Endodermal cell (in vitro differentiated cells): ENCODE measurements around the gene CPNE6. TPM values are rescaled to one million over a fixed set of nuclear protein-coding genes. Genes with fewer than 3 reads are reported as not detected.
"Not testable (repeated sequence)": the region's sequence is repeated elsewhere in the genome, so short reads cannot be mapped to it uniquely, and the experiment has no call there.

Experiments used
- DNase-seq: peaks from one replicate; pipeline ENCODE4 v3.0.0-alpha.2; 2017
- H3K27ac ChIP-seq: 2 replicates; pipeline ENCODE4 v1.5.1; 2013; ENCODE audit warnings: mild to moderate bottlenecking, low read depth, low read length, moderate library complexity
- H3K27me3 ChIP-seq: 2 replicates; pipeline ENCODE4 v1.6.1; 2013; ENCODE audit warnings: mild to moderate bottlenecking, low read length, moderate library complexity; ENCODE audit not compliant: insufficient read depth, control insufficient read depth, poor library complexity, severe bottlenecking
- H3K36me3 ChIP-seq: 2 replicates; pipeline ENCODE4 v1.7.0; 2013; ENCODE audit warnings: mild to moderate bottlenecking, low read length, moderate library complexity; ENCODE audit not compliant: control insufficient read depth, insufficient read depth
- H3K4me1 ChIP-seq: one replicate; pipeline ENCODE4 v1.7.0; 2013; ENCODE audit warnings: low read length; ENCODE audit not compliant: control insufficient read depth, insufficient read depth
- H3K4me3 ChIP-seq: 2 replicates; pipeline ENCODE4 v1.5.1; 2013; ENCODE audit warnings: mild to moderate bottlenecking, low read length, moderate library complexity
- H3K9ac ChIP-seq: 2 replicates; pipeline ENCODE4 v1.6.1; 2013; ENCODE audit warnings: mild to moderate bottlenecking, low read length, moderate library complexity; ENCODE audit not compliant: poor library complexity, severe bottlenecking; ENCODE audit errors: extremely low read depth
- H3K9me3 ChIP-seq: 2 replicates; pipeline ENCODE4 v1.6.1; 2013; ENCODE audit warnings: mild to moderate bottlenecking, low read length, moderate library complexity; ENCODE audit not compliant: control insufficient read depth
- H3K27ac Mint-ChIP-seq: 2 replicates; pipeline ENCODE4 v1.8.0; 2020; ENCODE audit warnings: mixed read lengths
- H3K27me3 Mint-ChIP-seq: 2 replicates; pipeline ENCODE4 v1.8.0; 2021; ENCODE audit warnings: mild to moderate bottlenecking, mixed read lengths; ENCODE audit not compliant: insufficient read depth
- H3K36me3 Mint-ChIP-seq: 2 replicates; pipeline ENCODE4 v1.8.0; 2020; ENCODE audit warnings: low read depth, mixed read lengths
- H3K4me1 Mint-ChIP-seq: 2 replicates; pipeline ENCODE4 v1.8.0; 2020; ENCODE audit warnings: mixed read lengths
- H3K4me3 Mint-ChIP-seq: 2 replicates; pipeline ENCODE4 v1.8.0; 2020; ENCODE audit warnings: mild to moderate bottlenecking, moderate library complexity, mixed read lengths
- H3K9me3 Mint-ChIP-seq: 2 replicates; pipeline ENCODE4 v1.8.0; 2020; ENCODE audit warnings: mild to moderate bottlenecking, mixed read lengths
- CTCF ChIP-seq: fragments of 200-600 bp; sonication (generic); conservative IDR thresholded peaks from 2 replicates; pipeline ENCODE4 v1.5.0; 2021; ENCODE audit warnings: antibody characterized with exemption, mild to moderate bottlenecking
- WGBS, 2 experiments: methylation state at CpG; one replicate each; pipeline versions ENCODE4 v1.1.5 to v1.1.7; 2013; ENCODE audit warnings: missing lambda C conversion rate in 2 of 2, mixed read lengths in 1 of 2; ENCODE audit not compliant: insufficient coverage in 1 of 2, insufficient read length in 1 of 2; 5-methylcytosine and 5-hydroxymethylcytosine counted together
- total RNA-seq, 2 donors: library from RNA; stranded (reverse); fragmentation: NEBNext Ultra II Directional in 1 of 2; extraction: Animal tissue kit (Norgen Biotek cat#: 25700) in 1 of 2; gene quantifications; 2 replicates in 1 of 2; 3 replicates in 1 of 2; pipeline ENCODE4 v1.2.1, GENCODE V29; 2021

The CPNE6 gene
- total RNA-seq, 2 donors from 2014 or later, result not detected

DNA sequence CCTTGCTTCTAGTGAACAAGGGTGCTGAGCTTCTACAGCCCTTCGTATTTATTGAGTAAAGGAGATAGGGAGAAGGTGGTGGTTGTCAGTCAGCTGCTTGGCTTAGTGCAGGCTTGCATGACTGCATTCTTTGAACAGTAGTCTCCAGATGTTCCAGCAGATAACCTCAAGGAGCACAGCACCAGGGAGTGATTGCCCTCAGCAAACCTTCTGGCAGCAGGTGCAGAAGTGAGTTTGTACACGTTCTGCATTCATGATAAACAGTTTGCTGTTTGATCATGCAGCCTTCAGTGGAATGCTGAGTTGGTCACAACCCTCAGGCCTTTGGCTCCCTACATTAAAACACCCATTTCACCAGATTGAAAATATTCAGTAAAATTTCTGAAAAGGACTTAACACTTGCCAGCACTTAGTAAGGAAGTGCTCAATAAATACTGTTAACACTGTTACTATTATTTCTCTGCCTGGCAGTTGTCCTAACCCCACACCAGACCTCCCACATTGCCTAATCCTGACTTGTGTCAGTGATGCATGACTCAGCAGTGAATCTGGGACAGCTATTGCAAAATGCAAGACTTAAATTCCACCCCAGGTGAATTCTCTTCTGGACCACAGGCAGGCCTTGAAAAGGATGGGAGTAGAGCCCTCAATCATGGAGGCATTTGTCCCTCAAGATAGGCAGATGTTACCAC, 38.5 kb upstream of the CPNE6 start:
- H3K27me3 Mint-ChIP-seq, result peaks cover 19% of the 10 kb centered on the region
- H3K9me3 Mint-ChIP-seq, result peaks cover 46% of the 10 kb centered on the region
- no peak overlapping the region for H3K27ac ChIP-seq
- H3K36me3 ChIP-seq, result no peaks in the 10 kb centered on the region
- no peak overlapping the region for H3K27ac Mint-ChIP-seq
- no peaks in the 10 kb centered on the region for H3K4me1 ChIP-seq
- H3K27me3 ChIP-seq, result no peaks in the 10 kb centered on the region
- H3K4me3 Mint-ChIP-seq, result no peak overlapping the region
- no peak overlapping the region for H3K4me3 ChIP-seq
- TF ChIP-seq CTCF, result no peak
- no peaks in the 10 kb centered on the region for H3K36me3 Mint-ChIP-seq
- H3K4me1 Mint-ChIP-seq, result peaks cover 7% of the 10 kb centered on the region
- no peak overlapping the region for H3K9ac ChIP-seq
- 86 to 100% methylated on average over 2 of the region's 2 CpGs for WGBS, 2 experiments
- DNase-seq, result no peak
- H3K9me3 ChIP-seq, result peaks cover 11% of the 10 kb centered on the region

GRCh38 chr14:24035769-24036168, 35.6 kb upstream of the CPNE6 start:
- 70 to 83% methylated on average over 1 to 2 of the region's 4 CpGs for WGBS, 2 experiments
- not testable (repeated sequence) for H3K36me3 ChIP-seq, DNase-seq, H3K27ac ChIP-seq, H3K27me3 ChIP-seq, H3K9ac ChIP-seq, H3K27me3 Mint-ChIP-seq, H3K4me1 ChIP-seq, H3K4me1 Mint-ChIP-seq, H3K36me3 Mint-ChIP-seq
- H3K4me3 ChIP-seq, result peak overlapping the region; percentile 87
- Mint-ChIP-seq H3K27ac (peak overlapping the region; percentile 64), H3K4me3 (peak overlapping the region; percentile 78), H3K9me3 (peaks cover 30% of the 10 kb centered on the region)
- TF ChIP-seq CTCF, result peak; percentile 54
- peaks cover 11% of the 10 kb centered on the region for H3K9me3 ChIP-seq

DNA sequence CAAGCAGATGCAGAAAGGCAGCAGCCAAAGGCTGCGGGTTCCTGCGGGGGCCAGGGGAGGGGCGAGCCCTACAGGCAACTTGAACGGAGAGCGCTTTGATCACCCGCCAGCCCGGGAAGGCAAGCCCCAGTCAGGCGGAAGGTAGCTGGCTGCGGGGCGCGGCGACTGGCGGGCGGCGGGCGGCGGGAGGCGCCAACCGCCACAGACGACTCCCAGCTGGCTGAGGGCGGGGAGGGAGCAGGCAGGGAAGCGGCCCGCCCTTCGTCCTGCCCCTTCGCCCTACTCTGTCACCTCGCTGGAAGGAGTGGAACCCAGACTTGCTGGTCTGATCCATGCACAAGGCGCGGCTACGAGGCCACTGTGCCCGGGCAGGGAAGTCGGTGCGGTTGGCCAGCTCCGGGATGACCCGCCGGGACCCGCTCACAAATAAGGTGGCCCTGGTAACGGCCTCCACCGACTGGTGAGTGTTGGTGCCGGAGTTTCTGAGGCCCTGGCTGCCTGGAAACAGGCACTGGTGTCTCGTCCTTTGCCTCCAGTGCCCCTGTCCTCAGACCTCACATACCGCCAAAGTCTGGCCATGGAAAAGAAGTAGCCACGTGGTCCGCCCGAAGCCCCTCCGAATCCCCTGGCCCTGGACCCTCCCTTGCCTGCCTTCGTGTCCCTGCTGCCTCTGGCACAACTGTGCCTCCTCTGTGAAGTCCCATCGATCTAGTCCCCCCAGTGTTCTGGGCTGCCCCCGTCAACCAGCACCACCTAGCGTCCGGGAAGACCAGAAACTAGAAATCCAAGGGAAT, 35.0 kb upstream of the CPNE6 start:
- Mint-ChIP-seq H3K4me3 (peak overlapping the region; percentile 78), H3K4me1 (peaks cover 7% of the 10 kb centered on the region), H3K9me3 (peaks cover 24% of the 10 kb centered on the region), H3K27ac (peak overlapping the region; percentile 85), H3K27me3 (peaks cover 6% of the 10 kb centered on the region), H3K36me3 (no peaks in the 10 kb centered on the region)
- Histone ChIP-seq H3K4me1 (no peaks in the 10 kb centered on the region), H3K36me3 (no peaks in the 10 kb centered on the region), H3K9ac (peak overlapping the region; percentile 53), H3K9me3 (peaks cover 11% of the 10 kb centered on the region), H3K4me3 (peak overlapping the region; percentile 87), H3K27ac (peak overlapping the region; percentile 16), H3K27me3 (no peaks in the 10 kb centered on the region)
- peak; percentile 92 for DNase-seq
- TF ChIP-seq CTCF, result peak; percentile 89
- 0 to 2% methylated on average over 12 to 50 of the region's 50 CpGs for WGBS, 2 experiments
